ENCODE data around the gene PDE11A. TPM values are rescaled to one million over a fixed set of nuclear protein-coding genes. Genes with fewer than 3 reads are reported as not detected.
A peak's percentile ranks its signal among the peaks of the same experiment; 100 is the strongest.

Gene PDE11A
- total RNA-seq, 2 donors from 2014 or later: 1.5 to 1.9 TPM

DNA sequence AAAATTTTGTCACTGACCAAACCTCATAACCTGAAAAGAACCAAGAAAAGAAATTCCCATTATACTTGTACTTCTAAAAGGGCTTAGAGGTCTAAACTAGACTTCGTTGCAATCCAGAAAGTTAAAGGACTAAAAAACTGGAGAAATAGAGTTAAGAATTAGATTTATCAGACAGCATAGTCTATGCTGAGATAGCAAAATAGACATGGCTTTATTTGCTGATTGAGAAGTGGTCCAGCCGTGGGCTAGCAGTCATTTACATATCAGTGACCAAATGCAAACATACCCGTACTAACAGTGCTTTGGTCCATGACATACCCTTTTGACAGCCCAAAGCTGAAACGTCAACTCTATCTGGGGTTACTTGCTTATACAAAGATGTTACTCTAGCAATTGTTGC is 456.5 kb downstream of the PDE11A start:
- TF ChIP-seq, protein P1, sequence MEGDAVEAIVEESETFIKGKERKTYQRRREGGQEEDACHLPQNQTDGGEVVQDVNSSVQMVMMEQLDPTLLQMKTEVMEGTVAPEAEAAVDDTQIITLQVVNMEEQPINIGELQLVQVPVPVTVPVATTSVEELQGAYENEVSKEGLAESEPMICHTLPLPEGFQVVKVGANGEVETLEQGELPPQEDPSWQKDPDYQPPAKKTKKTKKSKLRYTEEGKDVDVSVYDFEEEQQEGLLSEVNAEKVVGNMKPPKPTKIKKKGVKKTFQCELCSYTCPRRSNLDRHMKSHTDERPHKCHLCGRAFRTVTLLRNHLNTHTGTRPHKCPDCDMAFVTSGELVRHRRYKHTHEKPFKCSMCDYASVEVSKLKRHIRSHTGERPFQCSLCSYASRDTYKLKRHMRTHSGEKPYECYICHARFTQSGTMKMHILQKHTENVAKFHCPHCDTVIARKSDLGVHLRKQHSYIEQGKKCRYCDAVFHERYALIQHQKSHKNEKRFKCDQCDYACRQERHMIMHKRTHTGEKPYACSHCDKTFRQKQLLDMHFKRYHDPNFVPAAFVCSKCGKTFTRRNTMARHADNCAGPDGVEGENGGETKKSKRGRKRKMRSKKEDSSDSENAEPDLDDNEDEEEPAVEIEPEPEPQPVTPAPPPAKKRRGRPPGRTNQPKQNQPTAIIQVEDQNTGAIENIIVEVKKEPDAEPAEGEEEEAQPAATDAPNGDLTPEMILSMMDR (conservative IDR thresholded peaks at IDR 0.05): no peak
- Mint-ChIP-seq H3K27me3 (ENCODE audit: insufficient read depth) (peaks cover 5% of the 10 kb centered on the region), H3K27ac (no peak overlapping the region), H3K9me3 (no peaks in the 10 kb centered on the region), H3K4me3 (no peak overlapping the region), H3K4me1 (peaks cover 28% of the 10 kb centered on the region), H3K36me3 (ENCODE audit: low read depth) (no peaks in the 10 kb centered on the region)
- no peaks in the 10 kb centered on the region for H3K9me3 ChIP-seq (ENCODE audit: control insufficient read depth, low read length)
- H3K27ac ChIP-seq (ENCODE audit: low read depth, low read length): no peak overlapping the region
- H3K4me3 ChIP-seq (ENCODE audit: low read length): peak overlapping the region; percentile 39
- no peaks in the 10 kb centered on the region for H3K27me3 ChIP-seq (ENCODE audit: control insufficient read depth, insufficient read depth, low read length, poor library complexity, severe bottlenecking)
- DNase-seq: no peak
- no peaks in the 10 kb centered on the region for H3K36me3 ChIP-seq (ENCODE audit: control insufficient read depth, insufficient read depth, low read length)
- WGBS, 2 experiments (ENCODE audit: insufficient coverage in 1 of 2, insufficient read length in 1 of 2): 85 to 88% methylated on average over 4 of the region's 4 CpGs
- H3K9ac ChIP-seq (ENCODE audit: extremely low read depth, low read length, poor library complexity, severe bottlenecking): no peak overlapping the region
- peaks cover 4% of the 10 kb centered on the region for H3K4me1 ChIP-seq (ENCODE audit: control insufficient read depth, insufficient read depth, low read length)

DNA sequence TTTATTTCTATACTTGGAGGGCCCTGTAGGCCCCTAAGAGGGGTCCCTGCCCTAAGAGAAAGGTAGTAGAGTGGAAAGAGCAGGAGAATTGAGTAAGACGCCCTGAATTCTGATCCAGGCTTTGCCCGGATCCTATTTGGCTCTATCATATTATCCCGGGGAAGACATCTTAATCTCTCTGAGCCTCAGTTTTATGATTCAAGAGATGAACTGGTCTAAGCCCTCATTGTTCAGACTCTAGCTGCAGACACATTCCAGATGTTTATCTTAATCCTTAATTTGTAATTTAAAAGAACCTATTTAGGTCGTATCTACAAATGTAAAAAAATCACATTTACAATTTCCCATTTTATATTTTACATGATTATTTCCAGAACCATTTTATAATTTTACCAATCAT is 459.9 kb downstream of the PDE11A start:
- TF ChIP-seq, protein P1 (conservative IDR thresholded peaks at IDR 0.05): no peak
- Mint-ChIP-seq H3K4me3 (no peak overlapping the region), H3K27ac (peak overlapping the region; percentile 60), H3K4me1 (peaks cover 38% of the 10 kb centered on the region), H3K27me3 (ENCODE audit: insufficient read depth) (peaks cover 6% of the 10 kb centered on the region), H3K36me3 (ENCODE audit: low read depth) (peaks cover 2% of the 10 kb centered on the region), H3K9me3 (peaks cover 7% of the 10 kb centered on the region)
- WGBS, 2 experiments (ENCODE audit: insufficient coverage in 1 of 2, insufficient read length in 1 of 2): 78 to 81% methylated on average over 3 to 4 of the region's 4 CpGs
- H3K4me3 ChIP-seq (ENCODE audit: low read length): no peak overlapping the region
- H3K9me3 ChIP-seq (ENCODE audit: control insufficient read depth, low read length): peaks cover 6% of the 10 kb centered on the region
- H3K9ac ChIP-seq (ENCODE audit: extremely low read depth, low read length, poor library complexity, severe bottlenecking): no peak overlapping the region
- no peaks in the 10 kb centered on the region for H3K36me3 ChIP-seq (ENCODE audit: control insufficient read depth, insufficient read depth, low read length)
- peaks cover 8% of the 10 kb centered on the region for H3K4me1 ChIP-seq (ENCODE audit: control insufficient read depth, insufficient read depth, low read length)
- H3K27me3 ChIP-seq (ENCODE audit: control insufficient read depth, insufficient read depth, low read length, poor library complexity, severe bottlenecking): no peaks in the 10 kb centered on the region
- no peak for DNase-seq
- H3K27ac ChIP-seq (ENCODE audit: low read depth, low read length): no peak overlapping the region

DNA sequence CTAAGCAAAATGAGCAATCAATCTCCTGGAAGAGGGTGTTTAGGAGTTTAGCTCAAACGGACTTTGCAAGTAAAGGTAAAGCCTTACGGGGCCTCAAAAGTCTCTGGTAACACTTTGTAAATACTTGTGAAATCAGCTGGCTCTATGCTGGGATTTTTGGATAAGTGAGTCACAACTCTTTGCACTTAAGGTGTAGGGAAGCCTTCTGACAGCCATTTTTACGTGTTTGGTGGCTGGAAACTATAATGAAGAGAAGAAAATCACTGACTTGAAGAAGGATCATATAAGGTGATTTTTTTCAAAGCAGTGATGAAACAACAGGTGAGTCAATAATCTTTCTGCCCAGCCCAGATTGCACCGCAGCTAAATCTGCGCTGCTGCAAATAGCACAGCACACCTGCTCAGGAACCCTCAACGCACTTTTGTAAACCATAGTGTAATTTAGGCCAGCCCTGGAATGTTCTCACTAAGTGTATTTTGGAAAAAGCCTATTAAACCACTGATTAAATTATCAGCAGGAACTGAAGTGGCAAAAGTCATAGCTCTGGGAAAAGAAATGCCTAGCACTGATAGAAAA is 461.2 kb downstream of the PDE11A start:
- Mint-ChIP-seq H3K4me3 (no peak overlapping the region), H3K27me3 (ENCODE audit: insufficient read depth) (peaks cover 4% of the 10 kb centered on the region), H3K4me1 (peaks cover 46% of the 10 kb centered on the region), H3K9me3 (peaks cover 11% of the 10 kb centered on the region), H3K36me3 (ENCODE audit: low read depth) (peaks cover 3% of the 10 kb centered on the region), H3K27ac (peak overlapping the region; percentile 65)
- 77 to 78% methylated on average over 5 to 6 of the region's 6 CpGs for WGBS, 2 experiments (ENCODE audit: insufficient coverage in 1 of 2, insufficient read length in 1 of 2)
- Histone ChIP-seq H3K36me3 (ENCODE audit: control insufficient read depth, insufficient read depth, low read length) (no peaks in the 10 kb centered on the region), H3K9me3 (ENCODE audit: control insufficient read depth, low read length) (peaks cover 6% of the 10 kb centered on the region), H3K27me3 (ENCODE audit: control insufficient read depth, insufficient read depth, low read length, poor library complexity, severe bottlenecking) (no peaks in the 10 kb centered on the region), H3K4me1 (ENCODE audit: control insufficient read depth, insufficient read depth, low read length) (peaks cover 8% of the 10 kb centered on the region), H3K4me3 (ENCODE audit: low read length) (peak overlapping the region; percentile 33), H3K27ac (ENCODE audit: low read depth, low read length) (no peak overlapping the region), H3K9ac (ENCODE audit: extremely low read depth, low read length, poor library complexity, severe bottlenecking) (no peak overlapping the region)
- DNase-seq: no peak
- TF ChIP-seq, protein P1 (conservative IDR thresholded peaks at IDR 0.05): no peak
